Measurements from ENCODE around the gene CTSC. TPM values are rescaled to one million over a fixed set of nuclear protein-coding genes. Genes with fewer than 3 reads are reported as not detected.

CTSC gene
- 348 and 424 TPM in 2 replicates for total RNA-seq (2014; rRNA removed; shearing (Covaris generic))

DNA sequence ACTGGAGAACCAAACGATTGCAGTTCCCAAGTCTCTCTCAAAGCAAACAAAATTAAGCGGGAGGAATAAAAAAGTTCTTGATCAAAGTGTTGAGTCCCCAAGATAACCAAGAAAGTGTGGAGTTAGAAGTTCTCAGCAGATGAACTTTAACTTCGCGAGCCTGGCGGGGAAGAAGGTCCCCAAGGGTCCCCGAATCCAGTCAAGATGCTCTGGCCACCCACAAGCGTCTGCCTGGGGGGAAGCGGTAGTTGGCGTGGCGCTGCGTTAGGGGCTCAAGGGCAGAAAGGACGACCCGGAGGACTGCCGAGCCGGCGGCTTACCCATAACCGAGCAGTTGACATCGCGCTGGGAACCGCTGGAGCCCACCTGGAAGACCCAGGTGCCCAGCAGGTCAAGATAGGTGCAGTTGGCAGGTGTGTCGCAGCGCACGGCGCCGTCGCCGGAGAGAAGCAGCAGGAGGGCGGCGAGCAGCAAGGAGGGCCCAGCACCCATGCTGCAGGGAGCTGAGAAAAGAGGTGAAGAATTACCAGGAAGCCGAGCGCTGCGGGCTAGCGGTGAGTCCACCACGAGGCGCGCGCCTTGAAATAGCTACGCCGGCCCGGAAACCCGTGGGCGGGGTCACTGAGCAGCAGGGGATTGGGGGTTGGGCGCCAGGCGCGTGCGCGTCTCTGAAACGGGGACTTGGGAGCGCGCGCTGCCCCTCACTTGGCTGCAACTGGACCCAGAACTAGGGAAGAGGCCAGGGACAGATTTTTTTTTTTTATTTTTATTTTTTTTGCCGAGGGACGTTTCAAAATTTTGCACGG lies at the start of gene CTSC:
Gene CTSC, minus strand, starts transcription at position 556 of the 806 bp plus-strand sequence. Its CDS starts 64 bp downstream, at position 492.
- DNase-seq (ENCODE audit: low spot score), result peak; percentile 87

DNA sequence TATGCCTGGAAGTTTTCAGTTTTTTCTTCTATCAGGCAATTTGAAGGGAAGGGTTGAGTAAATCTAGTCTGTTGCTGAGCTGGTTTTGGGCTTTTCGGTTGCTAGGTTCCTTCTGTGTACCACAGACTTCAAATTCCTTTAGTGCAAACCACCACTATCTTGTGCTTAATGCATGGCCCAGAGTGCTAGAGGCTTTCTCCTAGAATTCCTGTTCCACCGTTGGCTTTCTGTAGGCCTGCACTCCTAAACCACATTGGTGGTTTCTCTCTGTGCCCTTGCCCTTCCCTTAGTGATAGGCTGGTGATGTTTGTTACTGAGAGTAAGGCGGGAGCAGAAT lies 47.1 kb upstream of the CTSC start:
- DNase-seq (ENCODE audit: low spot score), result no peak

DNA sequence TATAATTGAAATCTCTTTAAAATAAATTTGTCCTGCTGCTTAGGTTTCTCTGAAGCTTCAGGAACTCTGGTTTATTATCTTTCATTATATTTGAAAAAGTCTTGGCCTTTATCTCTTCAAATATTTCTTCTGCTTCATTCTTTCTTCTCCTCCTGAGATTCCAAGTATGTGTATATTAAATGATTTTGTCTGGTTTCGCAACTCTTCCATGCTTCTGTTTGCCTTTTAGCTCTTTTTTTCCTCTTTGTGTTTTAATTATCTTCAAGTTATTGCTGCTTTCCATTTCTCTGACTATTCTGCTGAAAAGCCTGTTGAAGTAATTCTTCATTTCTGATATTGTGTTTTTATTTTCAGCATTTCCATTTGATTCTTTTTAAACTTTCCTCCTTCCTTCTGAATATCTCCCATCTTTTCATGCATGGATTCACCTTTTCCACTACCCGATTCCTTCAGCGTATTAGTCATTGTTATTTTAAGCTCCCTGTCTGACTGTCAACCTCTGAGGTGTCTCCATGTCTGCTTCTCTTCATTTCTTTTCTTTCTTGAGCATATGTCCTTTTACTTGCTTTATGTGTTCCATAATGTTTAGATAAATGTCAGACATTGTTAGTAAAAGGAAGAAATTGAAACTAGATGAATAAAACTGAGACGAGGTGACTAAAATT lies 46.6 kb upstream of the CTSC start:
- no peak for DNase-seq (ENCODE audit: low spot score)

DNA sequence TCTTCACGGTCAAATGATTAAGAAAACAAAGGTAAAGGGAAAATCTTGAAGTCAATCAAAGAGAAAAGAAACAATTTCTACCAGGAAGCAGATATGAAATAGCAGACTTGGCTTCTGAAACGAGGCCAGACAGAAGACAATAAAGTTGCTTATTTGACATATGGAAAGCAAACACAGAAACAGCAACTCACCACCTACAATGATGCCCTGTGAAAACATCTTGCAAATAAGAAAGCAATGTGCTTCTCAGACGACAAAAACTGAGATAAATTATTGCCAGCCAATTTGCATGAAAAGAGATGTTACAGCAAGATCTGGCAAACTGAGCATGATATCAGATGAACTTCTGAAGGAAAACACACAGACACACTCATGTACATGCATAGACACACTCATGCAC lies 45.9 kb upstream of the CTSC start:
- DNase-seq (ENCODE audit: low spot score), result no peak

DNA sequence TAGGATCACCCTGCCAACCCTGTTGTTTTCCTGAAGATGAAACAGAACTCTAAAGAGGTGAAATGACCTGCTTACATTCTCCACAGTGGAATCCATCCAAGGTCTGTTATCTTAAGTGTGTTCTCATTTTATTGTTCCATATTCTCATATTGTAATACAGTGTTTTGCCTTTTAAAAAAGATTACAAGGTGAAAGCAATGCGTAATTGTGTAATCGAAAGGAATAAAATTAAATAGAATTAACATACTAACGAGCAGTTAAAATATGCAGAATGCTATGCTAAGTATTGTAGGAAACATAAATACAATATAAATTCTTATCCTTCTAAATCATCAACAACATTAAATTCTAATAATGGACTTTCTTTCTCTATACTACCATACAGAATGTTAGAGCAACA lies 41.6 kb upstream of the CTSC start:
- no peak for DNase-seq (ENCODE audit: low spot score)

DNA sequence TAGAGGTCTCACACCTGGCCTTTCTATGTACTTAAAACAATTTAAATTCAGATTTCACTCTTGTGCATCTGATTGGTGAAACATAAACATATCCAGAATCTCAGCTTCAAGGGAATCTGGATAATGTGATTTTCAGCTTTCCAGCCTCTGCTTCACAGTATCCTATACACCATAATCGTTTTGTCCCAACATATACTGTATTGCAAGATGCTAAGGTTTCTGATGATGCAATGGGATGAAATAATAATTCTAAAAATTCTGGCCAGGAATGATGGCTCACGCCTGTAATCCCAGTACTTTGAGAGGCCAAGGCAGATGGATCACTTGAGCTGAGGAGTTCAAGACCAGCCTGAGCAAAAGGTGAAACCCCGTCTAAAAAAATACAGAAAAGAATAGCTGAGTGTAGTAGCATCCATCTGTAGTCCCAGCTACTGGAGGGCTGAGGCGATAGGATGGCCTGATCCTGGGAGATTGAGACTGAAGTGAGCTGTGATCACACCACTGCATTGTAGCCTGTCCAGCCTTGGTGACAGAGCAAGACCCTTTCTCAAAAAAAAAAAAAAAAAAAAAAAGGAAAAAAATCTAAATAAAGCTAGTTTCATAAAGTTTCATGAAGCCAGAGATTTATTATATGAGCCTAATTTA lies 41.0 kb upstream of the CTSC start:
- no peak for DNase-seq (ENCODE audit: low spot score)

DNA sequence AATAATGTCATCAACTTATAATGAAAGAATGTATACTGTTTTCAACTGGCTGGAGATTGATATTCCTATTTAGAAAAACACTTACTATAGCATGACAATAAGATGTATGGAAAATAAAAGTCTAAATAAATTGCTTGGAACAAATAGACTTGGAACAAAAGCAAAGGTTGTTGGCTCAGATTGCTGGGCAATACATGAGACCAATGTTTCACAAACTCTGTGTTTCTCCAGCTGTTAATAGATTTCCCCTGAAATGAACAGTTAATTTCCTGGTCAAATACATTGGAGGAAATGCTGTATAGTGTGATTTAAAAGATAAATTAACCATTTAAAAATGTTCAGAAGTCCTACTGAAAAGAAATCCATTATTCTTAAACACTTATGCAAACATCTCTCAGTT lies 40.1 kb upstream of the CTSC start:
- DNase-seq (ENCODE audit: low spot score), result no peak

DNA sequence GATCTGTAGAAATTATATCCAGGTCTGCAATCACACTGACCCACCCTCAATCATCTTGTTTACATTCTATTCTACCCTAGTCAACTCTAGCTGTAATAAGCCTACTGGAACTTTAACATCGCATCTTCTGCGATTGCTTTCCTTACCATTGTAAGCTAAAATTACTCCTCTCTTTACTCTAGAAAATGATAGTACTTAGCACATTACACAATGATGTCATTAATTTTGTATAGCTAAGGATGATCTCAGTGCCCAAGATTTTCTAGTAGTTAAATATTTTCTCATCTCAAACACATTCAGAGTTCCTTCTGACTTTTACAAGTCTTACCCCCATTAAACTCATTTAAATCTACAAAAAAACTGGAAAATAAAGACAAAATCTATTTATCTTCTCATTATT lies 39.6 kb upstream of the CTSC start:
- no peak for DNase-seq (ENCODE audit: low spot score)

DNA sequence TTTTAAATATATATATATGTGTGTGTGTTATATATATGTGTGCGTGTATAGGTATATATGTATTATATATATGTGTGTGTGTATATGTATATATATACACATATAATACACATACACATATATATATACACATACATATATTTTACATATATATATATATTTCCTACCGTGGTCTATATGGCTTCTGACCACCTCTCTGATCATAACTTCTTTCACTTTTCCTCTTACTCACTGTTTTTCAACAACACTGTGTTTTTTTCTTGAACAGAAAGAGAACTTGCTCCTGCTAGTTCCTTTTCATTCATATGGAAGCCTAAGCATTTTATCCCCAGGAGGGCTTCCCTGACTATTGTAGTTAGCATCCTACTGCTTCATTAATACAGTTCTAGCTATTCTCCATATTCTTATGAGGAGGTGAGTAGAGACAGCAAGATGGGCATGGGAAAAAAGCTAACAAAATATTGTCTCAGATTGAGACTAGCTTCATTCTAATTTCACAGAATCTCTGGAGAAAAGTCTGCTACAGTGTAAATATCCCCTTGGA lies 38.5 kb upstream of the CTSC start:
- no peak for DNase-seq (ENCODE audit: low spot score)

DNA sequence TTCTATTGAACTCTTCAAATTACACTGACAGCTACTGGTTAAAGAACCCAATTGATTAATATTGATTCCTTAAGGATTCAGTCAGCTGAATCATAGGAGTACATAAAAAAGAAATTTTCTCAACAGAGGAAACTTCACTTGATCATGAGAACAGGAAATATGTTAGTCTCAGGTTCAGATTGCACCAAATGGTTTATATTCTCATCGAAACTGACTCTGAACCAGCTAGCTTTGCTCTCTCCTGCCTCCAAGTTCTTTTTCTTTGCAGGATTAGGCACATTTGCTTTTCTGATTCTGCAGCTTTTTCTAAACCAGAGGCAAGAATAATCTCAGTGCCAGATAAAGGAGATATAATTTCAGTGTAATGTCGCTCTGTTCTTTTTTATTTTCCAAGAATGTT lies 33.2 kb upstream of the CTSC start:
- no peak for DNase-seq (ENCODE audit: low spot score)

DNA sequence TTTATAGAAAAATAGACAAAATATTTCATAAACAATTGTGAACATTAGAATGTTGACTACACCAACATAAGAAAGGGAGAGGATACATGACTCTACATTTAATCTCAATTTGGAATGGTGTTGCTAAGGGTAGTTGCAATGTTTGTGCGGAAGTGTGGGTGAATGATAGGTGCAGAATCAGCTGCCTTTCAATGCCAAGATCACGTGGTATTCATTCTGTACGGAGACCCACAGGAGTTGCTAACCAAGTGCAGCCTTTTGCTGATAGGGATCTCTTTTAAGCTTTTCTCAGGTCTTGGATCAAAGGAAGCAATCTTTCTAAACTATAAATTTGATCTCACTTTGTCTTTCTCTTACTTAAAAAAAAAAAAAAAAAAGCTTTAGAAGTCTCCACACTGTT lies 29.8 kb upstream of the CTSC start:
- no peak for DNase-seq (ENCODE audit: low spot score)

DNA sequence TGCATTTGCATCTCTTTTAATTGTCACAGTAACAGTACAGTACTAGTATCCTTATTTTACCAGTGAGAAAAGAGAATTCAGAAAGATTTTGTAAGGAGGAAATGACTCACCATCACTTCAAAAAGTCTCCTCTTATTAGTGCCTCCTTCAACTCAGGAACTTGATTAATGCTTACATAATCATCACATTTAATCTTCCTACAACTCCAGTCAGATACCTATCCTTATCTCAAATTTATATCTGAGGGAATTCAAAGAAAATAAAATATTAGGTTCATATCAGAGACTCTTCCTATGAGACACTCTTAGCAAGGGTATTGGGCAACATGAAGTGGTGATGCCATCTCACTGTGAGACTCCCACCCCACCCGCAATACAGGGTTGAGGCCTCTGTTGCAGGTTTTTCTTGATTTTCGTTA lies 26.1 kb upstream of the CTSC start:
- DNase-seq (ENCODE audit: low spot score), result no peak

DNA sequence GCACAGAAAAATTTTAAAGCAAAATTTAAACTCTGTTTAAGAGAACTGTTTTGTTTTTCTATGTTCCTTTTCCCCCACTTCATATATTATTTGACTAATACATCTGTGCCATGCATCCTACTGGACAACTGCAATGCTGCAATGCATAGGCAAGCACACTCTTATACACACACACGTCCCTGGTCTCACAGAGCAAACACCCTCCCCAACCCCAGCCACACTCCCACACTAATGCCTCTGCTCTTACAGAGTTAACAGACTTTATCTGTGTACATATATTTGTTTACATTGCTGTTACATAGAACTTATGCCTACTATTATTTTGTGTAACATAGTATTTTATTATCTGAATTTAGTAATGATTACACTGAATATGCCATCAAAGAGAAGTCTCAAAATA lies 25.5 kb upstream of the CTSC start:
- DNase-seq (ENCODE audit: low spot score), result no peak

DNA sequence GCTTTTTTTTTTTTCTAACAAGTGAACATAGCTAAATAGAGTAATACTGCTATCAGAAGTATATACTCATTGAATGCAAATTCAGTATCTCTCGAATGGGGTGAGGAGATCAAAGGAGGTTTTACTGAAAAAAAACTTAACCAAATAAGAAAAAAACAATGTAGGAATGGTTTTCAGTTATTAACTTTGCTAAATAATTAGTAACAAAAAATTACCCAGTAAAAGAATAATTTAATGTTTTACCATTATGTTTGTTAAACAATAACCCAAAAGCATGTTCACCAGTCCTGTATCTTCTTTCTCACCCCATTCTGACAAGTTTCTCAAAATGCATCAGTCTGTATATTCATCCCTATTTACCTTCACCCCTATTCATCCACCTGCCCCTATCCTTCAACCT lies 22.6 kb upstream of the CTSC start:
- no peak for DNase-seq (ENCODE audit: low spot score)

DNA sequence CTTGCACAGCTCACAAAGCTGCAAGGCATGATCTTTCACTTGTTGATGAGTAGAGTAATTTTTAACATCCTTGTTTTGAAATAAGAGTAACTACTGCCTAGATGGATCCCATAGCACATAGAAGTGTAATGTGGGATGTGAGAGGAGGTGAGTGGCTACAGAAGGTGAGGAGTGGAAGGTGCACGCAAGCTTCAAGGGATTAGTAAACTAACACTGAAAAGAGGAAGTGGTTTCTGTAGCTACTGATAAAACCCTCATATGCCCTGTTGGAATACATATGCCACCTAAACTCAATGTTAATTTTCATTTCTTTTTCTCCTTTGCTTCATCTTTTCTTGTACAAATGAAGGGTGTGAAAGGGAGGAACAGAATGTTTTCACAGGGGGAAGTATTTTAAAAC lies 22.0 kb upstream of the CTSC start:
- DNase-seq (ENCODE audit: low spot score), result no peak

DNA sequence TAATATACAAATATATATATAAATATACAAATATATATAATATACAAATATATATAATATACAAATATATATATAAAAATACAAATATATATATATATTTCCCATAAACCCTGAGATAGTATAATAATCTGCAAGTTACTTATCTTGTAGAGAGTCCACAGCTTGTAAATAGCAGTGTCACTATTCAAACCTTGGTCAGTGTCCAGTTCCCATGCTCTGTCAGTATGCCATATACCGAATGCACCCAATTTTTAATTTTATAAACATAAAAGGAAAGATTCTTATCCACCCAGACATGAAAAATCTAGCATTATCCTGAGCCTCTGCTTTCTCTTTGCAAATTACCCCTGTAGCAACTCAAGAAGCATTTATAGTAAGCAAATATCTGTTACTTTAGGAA lies 21.6 kb upstream of the CTSC start:
- no peak for DNase-seq (ENCODE audit: low spot score)

DNA sequence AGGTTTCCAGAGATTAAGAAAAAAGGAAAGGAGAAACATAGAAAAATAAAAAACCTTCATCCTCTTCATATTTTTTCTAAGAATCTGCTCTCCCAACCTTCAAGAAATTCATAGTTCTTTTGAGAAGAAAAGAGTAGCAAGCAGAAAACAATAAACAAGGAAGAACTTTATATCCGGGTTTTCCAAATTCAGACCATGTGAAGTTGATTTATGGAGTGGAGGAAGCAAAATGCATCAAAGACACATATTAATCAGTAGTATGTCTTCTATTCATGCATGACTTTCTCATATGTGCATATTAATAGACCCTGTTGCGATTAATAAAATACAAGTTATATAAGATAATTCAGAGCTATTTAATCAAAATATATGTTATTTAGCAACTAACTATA lies 20.5 kb upstream of the CTSC start:
- no peak for DNase-seq (ENCODE audit: low spot score)

DNA sequence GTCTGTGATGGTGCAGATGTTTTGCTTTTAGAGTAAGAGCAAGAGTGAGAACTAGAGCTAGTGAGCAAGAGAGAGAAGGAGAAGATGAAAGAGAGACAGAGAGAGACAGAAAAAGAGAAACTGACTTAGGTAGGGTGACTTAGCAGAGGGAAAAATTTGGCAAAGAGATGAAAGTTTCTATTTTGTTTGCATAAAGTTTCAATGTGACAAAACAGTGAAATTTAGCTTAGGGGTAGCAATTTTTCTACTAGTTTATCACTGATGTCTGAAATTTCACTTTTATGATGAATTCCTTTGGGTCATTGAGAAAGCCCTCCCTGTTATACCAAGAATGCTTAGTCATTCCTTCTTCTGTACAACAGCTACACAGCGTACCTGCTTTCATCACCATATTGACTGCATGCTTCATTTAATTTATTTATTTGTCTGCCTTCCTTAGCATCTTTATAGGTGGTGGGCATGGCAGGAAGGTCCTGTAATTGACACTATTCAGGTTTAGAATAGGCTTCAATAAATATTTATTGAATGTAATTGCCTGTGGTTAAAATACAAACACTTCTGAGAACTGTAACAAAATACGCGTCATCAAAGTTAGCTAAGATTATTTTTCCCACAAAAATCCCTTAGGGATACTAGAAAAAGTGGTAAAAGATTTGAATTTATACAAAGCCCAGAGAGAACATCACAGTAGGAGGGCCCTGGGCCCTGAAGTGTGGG lies 19.9 kb upstream of the CTSC start:
- peak; percentile 94 for DNase-seq (ENCODE audit: low spot score)

DNA sequence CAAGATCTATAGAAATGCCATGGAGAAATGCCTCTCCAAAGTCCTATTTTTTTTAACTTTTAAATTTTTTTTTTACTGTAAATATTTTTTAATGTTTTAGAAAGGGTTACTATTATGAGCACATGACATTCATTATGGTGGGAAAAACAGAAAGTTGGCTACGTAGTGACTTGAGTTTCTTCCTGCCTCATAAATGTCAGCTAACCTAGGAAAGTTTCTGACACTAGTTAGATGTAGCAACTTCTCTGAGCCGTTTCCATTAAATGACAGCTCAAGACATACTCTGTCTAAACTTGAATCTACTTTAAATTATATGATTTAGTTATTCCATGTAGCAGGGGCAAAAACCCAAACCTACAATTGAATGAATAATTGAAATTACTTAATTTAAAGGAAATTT lies 18.4 kb upstream of the CTSC start:
- DNase-seq (ENCODE audit: low spot score), result no peak

DNA sequence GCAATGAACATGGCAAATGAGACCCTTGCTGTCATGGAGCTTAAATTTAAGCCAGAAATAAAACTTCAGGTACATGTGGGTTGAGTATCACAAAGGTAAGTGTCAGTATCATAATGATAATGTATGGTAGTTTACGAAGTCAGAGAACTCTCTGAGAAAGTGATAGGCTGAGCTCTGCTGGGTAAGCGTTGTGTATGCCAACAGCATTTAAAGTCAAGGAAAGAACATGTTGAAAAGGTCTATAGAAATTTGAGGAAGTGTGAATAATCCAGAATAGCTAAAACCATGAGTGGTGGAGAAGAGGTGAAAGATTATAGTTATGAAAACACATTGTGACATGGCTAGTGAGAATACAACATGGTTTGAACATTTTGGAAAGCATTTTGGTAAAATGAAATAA lies 17.4 kb upstream of the CTSC start:
- no peak for DNase-seq (ENCODE audit: low spot score)

DNA sequence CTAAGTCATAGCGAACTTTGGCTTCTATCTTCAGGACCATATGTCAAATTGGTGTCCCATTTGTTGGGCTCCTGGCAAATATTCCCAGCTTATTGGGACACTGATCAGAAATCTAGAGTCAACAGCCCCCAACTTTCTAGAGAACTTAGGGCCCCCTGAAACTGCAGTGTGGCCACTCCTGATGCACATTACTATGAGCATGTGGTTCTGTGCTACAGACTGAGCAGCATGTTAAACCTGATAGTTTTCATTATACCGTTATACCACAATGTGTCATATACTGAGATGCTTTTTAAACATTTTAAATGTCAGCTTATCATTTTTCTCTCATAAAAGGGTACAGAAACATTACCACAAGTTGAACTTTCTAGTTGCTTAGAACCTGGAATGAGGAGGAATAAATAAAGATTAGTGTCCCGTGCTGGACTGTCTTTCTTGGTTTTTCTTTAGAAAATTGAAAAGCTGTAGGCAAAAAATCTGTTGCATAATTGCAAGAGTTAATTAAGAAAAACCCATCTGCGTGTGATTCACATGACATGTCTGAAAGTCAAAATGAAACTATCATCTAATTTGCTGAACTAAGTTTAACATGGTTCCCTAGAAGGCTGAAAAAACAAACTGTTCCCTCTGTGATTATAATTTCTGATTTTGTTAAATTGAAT lies 16.4 kb upstream of the CTSC start:
- no peak for DNase-seq (ENCODE audit: low spot score)

DNA sequence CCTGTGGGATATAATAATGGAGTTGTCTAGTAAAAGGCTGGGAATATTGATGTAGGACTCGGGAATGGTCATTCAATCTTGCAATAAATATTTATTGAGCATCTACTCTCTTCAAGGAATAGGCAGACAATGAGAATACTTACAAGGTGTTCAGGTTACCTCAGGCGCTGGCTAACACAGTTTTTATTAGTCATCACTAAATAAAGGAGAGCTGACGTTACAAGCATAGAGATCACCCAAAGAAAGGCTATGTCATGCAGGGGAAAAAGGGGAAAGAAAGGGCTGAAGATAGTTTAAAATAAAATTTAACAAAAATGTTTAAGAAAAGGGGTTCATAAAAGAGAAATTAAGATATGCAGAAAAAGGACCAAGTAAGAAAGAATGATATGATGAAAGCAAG lies 15.8 kb upstream of the CTSC start:
- DNase-seq (ENCODE audit: low spot score), result no peak
